Measurements from ENCODE around the gene EPHB1.

Gene EPHB1

DNA sequence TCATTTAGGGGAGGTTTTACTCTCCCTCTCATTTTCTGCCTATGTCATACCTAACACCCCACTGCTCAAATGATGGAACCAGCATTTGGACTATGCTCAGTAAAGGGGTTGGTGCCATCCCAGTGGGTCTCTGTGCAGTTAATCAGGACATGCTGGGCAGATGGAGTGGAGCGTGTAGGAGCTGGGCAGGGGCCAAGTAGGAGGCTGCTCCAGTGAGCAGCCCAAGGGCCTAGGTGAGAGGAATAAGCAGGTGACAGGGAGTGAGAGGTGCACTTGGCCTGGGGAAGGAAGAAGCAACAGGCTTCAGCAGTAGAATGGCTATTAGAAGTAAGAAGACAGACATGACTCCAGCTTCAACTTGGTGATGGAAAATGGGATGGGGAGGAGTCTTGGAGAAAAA is 72.2 kb downstream of the EPHB1 start:
- no peak for TF ChIP-seq CTCF (IDR thresholded peaks at IDR 0.05)

DNA sequence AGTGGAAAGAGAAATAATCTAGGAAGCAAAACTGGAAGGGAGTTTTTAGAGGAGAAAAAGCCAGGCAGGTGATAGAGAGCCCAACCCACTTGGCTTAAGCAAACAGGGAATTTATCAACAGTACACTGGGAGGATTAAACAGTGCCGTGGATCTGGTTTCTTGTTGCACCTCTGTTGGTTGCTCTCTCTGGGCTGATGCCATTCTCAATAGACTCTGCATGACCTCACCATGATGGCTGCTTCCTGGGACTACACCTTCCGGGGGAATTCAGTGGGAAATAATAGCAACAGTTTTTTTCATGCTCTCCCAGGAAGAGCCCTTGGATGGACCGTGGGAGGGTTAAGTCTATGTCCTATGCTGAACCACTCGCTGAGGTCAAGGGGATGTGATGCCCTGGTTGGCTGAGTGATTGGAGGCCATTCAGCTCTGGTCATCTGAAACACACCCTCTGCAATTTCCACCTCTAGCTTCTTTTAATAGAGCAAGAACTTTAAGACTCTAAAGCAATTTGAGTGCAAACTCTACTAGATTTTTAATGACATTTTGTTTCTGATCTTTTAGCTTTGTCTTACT is 74.2 kb downstream of the EPHB1 start:
- TF ChIP-seq CTCF (IDR thresholded peaks at IDR 0.05) = no peak

GRCh38 chr3:134871818-134872217 is 76.8 kb downstream of the EPHB1 start:
- TF ChIP-seq CTCF (IDR thresholded peaks at IDR 0.05) = no peak

- TF ChIP-seq CTCF (IDR thresholded peaks at IDR 0.05) = no peak
Measured at GRCh38 chr3:134872440-134873388, 77.7 kb downstream of the EPHB1 start.

- no peak for TF ChIP-seq CTCF (IDR thresholded peaks at IDR 0.05)
Measured at GRCh38 chr3:134873789-134874188, 78.7 kb downstream of the EPHB1 start.

GRCh38 chr3:134874737-134875413 is 79.8 kb downstream of the EPHB1 start:
- no peak for TF ChIP-seq CTCF (IDR thresholded peaks at IDR 0.05)

GRCh38 chr3:134876836-134877235 is 81.8 kb downstream of the EPHB1 start:
- no peak for TF ChIP-seq CTCF (IDR thresholded peaks at IDR 0.05)
